HEK293 (cell line): ENCODE data around the gene CACNG6.

Source experiments
- CTCF ChIA-PET: fragments of 350-600 bp; formaldehyde crosslinking; extraction: SDS; loops from one replicate; lab custom pipeline; 2021; ENCODE audit warnings: antibody characterized with exemption; lab: Yijun Ruan, JAX
- POLR2A ChIA-PET: fragments of 300-600 bp; formaldehyde crosslinking; extraction: SDS; loops from one replicate; lab custom pipeline; 2020; ENCODE audit warnings: antibody characterized with exemption, inconsistent platforms; lab: Yijun Ruan, JAX
- H3K27ac ChIP-seq: fragments of 200-500 bp; sonication (Bioruptor generic); 2 replicates; pipeline ENCODE4 v1.5.1; 2014; ENCODE audit warnings: low read depth, low read length, control low read depth, inconsistent platforms; ENCODE audit errors: extremely low read depth
- H3K36me3 ChIP-seq, 2 experiments: fragments of 200-500 bp in 1 of 2; sonication (Bioruptor generic) in 1 of 2; 1 replicate in 1 of 2; 2 replicates in 1 of 2; pipeline ENCODE4 v1.5.1; 2014 to 2017; ENCODE audit warnings: inconsistent platforms in 2 of 2, low read length in 2 of 2; ENCODE audit not compliant: control insufficient read depth in 2 of 2, insufficient read depth in 1 of 2
- H3K4me1 ChIP-seq: fragments of 200-500 bp; sonication (Bioruptor generic); 2 replicates; pipeline ENCODE4 v1.5.1; 2014; ENCODE audit warnings: mild to moderate bottlenecking, low read length, inconsistent platforms; ENCODE audit not compliant: control insufficient read depth, insufficient read depth
- H3K4me3 ChIP-seq: 2 replicates; pipeline ENCODE4 v1.5.1; 2011; ENCODE audit warnings: low read depth, mild to moderate bottlenecking, control low read depth, low read length, moderate library complexity
- H3K9me3 ChIP-seq: fragments of 200-500 bp; sonication (Bioruptor generic); 2 replicates; pipeline ENCODE4 v1.5.1; 2014; ENCODE audit warnings: low read depth, low read length, inconsistent platforms; ENCODE audit not compliant: control insufficient read depth, insufficient read depth
- ATF2 ChIP-seq: fragments of 450-650 bp; formaldehyde crosslinking; IDR thresholded peaks from 2 replicates; pipeline ENCODE4 v1.5.1; 2016; ENCODE audit warnings: missing biosample characterization, missing genetic modification characterization, low read depth
- CTCF ChIP-seq: fragments of 450-650 bp; formaldehyde crosslinking; IDR thresholded peaks from 2 replicates; pipeline ENCODE4 v1.5.1; 2016; ENCODE audit warnings: missing biosample characterization, missing genetic modification characterization
- INSM2 ChIP-seq: fragments of 450-650 bp; formaldehyde crosslinking; IDR thresholded peaks from 2 replicates; pipeline ENCODE4 v1.5.1; 2016; ENCODE audit warnings: missing biosample characterization, missing genetic modification characterization
- OSR2 ChIP-seq: fragments of 450-650 bp; formaldehyde crosslinking; IDR thresholded peaks from 2 replicates; pipeline ENCODE4 v1.5.1; 2016; ENCODE audit warnings: missing biosample characterization, missing genetic modification characterization
- PRDM6 ChIP-seq: fragments of 450-650 bp; formaldehyde crosslinking; IDR thresholded peaks from 2 replicates; pipeline ENCODE4 v1.5.1; 2017; ENCODE audit warnings: missing biosample characterization, missing genetic modification characterization
- SP7 ChIP-seq: fragments of 450-650 bp; formaldehyde crosslinking; IDR thresholded peaks from 2 replicates; pipeline ENCODE4 v1.5.1; 2016; ENCODE audit warnings: missing biosample characterization, missing genetic modification characterization
- ZBTB21 ChIP-seq: fragments of 450-650 bp; formaldehyde crosslinking; IDR thresholded peaks from 2 replicates; pipeline ENCODE4 v1.5.1; 2017; ENCODE audit warnings: missing biosample characterization, missing genetic modification characterization
- ZBTB26 ChIP-seq: fragments of 450-650 bp; formaldehyde crosslinking; optimal IDR thresholded peaks from 2 replicates; pipeline ENCODE3; 2016; ENCODE audit warnings: missing biosample characterization, mild to moderate bottlenecking, missing genetic modification characterization
- ZNF2 ChIP-seq: fragments of 450-650 bp; formaldehyde crosslinking; IDR thresholded peaks from 2 replicates; pipeline ENCODE4 v1.5.1; 2016; ENCODE audit warnings: missing biosample characterization, missing genetic modification characterization
- ZNF202 ChIP-seq: fragments of 450-650 bp; formaldehyde crosslinking; IDR thresholded peaks from 2 replicates; pipeline ENCODE4 v1.5.1; 2016; ENCODE audit warnings: missing biosample characterization, missing genetic modification characterization, borderline replicate concordance
- ZNF24 ChIP-seq: fragments of 450-650 bp; formaldehyde crosslinking; IDR thresholded peaks from 2 replicates; pipeline ENCODE4 v1.5.1; 2016; ENCODE audit warnings: missing biosample characterization, missing genetic modification characterization
- ZNF248 ChIP-seq: fragments of 450-650 bp; formaldehyde crosslinking; IDR thresholded peaks from 2 replicates; pipeline ENCODE4 v1.5.1; 2017; ENCODE audit warnings: missing biosample characterization, missing genetic modification characterization
- ZNF26 ChIP-seq: fragments of 450-650 bp; formaldehyde crosslinking; IDR thresholded peaks from 2 replicates; pipeline ENCODE4 v1.5.1; 2016; ENCODE audit warnings: missing biosample characterization, missing genetic modification characterization
- ZNF280C ChIP-seq: fragments of 450-650 bp; formaldehyde crosslinking; IDR thresholded peaks from 2 replicates; pipeline ENCODE4 v1.5.1; 2016; ENCODE audit warnings: missing biosample characterization, missing genetic modification characterization
- ZNF302 ChIP-seq: fragments of 450-650 bp; formaldehyde crosslinking; IDR thresholded peaks from 2 replicates; pipeline ENCODE4 v1.5.1; 2016; ENCODE audit warnings: missing biosample characterization, missing genetic modification characterization, low read depth
- ZNF354C ChIP-seq: fragments of 450-650 bp; formaldehyde crosslinking; IDR thresholded peaks from 2 replicates; pipeline ENCODE4 v1.5.1; 2016; ENCODE audit warnings: missing biosample characterization, missing genetic modification characterization, low read depth, borderline replicate concordance
- ZNF362 ChIP-seq: fragments of 450-650 bp; formaldehyde crosslinking; IDR thresholded peaks from 2 replicates; pipeline ENCODE4 v1.5.1; 2016; ENCODE audit warnings: missing biosample characterization, missing genetic modification characterization
- ZNF510 ChIP-seq: fragments of 450-650 bp; formaldehyde crosslinking; IDR thresholded peaks from 2 replicates; pipeline ENCODE4 v1.5.1; 2018; ENCODE audit warnings: mild to moderate bottlenecking, missing genetic modification characterization, missing biosample characterization; ENCODE audit not compliant: insufficient replicate concordance
- ZSCAN30 ChIP-seq: fragments of 450-650 bp; IDR thresholded peaks from 2 replicates; pipeline ENCODE4 v1.5.1; 2018; ENCODE audit warnings: missing biosample characterization, mild to moderate bottlenecking, missing genetic modification characterization, moderate library complexity

CACNG6 gene

GRCh38 chr19:54026656-54027055 lies 35.2 kb downstream of the CACNG6 start:
- H3K4me3 ChIP-seq: no peak overlapping the region
- H3K27ac ChIP-seq: no peak overlapping the region
- no peaks in the 10 kb centered on the region for H3K36me3 ChIP-seq
- no peaks in the 10 kb centered on the region for H3K9me3 ChIP-seq
- CTCF ChIA-PET: interaction anchor here (1.2 to 4.7 kb wide), 8 partner anchors 10 to 234 kb away, joined by 3 to 39 read pairs (median 6); no protein-coding TSS in a partner anchor
- TF ChIP-seq ATF2 (tag by site-specific recombination) (no peak), INSM2 (tag by site-specific recombination) (no peak), ZNF248 (no peak), ZNF26 (tag by site-specific recombination) (no peak), ZNF362 (tag by site-specific recombination) (no peak), ZNF202 (no peak), ZBTB21 (tag by site-specific recombination) (no peak), ZNF354C (tag by site-specific recombination) (no peak), SP7 (tag by site-specific recombination) (no peak), PRDM6 (tag by site-specific recombination) (no peak), ZNF302 (tag by site-specific recombination) (no peak), ZSCAN30 (no peak), ZBTB26 (no peak)
- H3K4me1 ChIP-seq: no peaks in the 10 kb centered on the region
- POLR2A ChIA-PET: no interaction called here

- H3K9me3 ChIP-seq: no peaks in the 10 kb centered on the region
- no peaks in the 10 kb centered on the region for H3K4me1 ChIP-seq
- CTCF ChIA-PET: interaction anchor here (0.6 to 3.5 kb wide), 30 partner anchors 10 to 362 kb away, joined by 3 to 51 read pairs (median 5); partner anchors contain the start of gene TFPT
- POLR2A ChIA-PET: interaction anchor here (1.1 kb wide), 2 partner anchors 220 to 236 kb away, joined by 5 to 8 read pairs; no protein-coding TSS in a partner anchor
- no peaks in the 10 kb centered on the region for H3K36me3 ChIP-seq
- no peak overlapping the region for H3K27ac ChIP-seq
- no peak overlapping the region for H3K4me3 ChIP-seq
- no peak for TF ChIP-seq OSR2
- TF ChIP-seq ZNF280C (tag by site-specific recombination): no peak
- no peak for TF ChIP-seq ZNF2 (tag by site-specific recombination)
- no peak for TF ChIP-seq ZNF24
- no peak for TF ChIP-seq CTCF (tag by site-specific recombination)
- no peak for TF ChIP-seq ZNF510 (tag by site-specific recombination)
Measured at GRCh38 chr19:54029301-54029700, 37.9 kb downstream of the CACNG6 start.
